Uterus (tissue), 4 donors: Measurements from ENCODE around the gene FAM161A. TPM values are rescaled to one million over a fixed set of nuclear protein-coding genes. Genes with fewer than 3 reads are reported as not detected.
"Not testable (repeated sequence)": the region's sequence is repeated elsewhere in the genome, so short reads cannot be mapped to it uniquely, and the experiment has no call there.

Source experiments
- DNase-seq, 2 donors: peaks; one replicate each; pipeline ENCODE4 v3.0.0-alpha.2; 2019 to 2020
- H3K27ac ChIP-seq, 2 donors: fragments of 200-600 bp; sonication (generic); 1 replicate in 1 of 2; 2 replicates in 1 of 2; pipeline ENCODE4 v1.5.1; 2016 to 2018
- H3K27me3 ChIP-seq, 2 donors: fragments of 200-600 bp; sonication (generic); one replicate each; pipeline ENCODE4 v1.5.1; 2018 to 2019; ENCODE audit warnings: control low read depth in 1 of 2
- H3K36me3 ChIP-seq, 2 donors: fragments of 200-600 bp; sonication (generic); one replicate each; pipeline ENCODE4 v1.5.1; 2019; ENCODE audit warnings: control low read depth in 1 of 2
- H3K4me1 ChIP-seq, 2 donors: fragments of 200-600 bp; sonication (generic); one replicate each; pipeline ENCODE4 v1.5.1; 2018 to 2019; ENCODE audit warnings: control low read depth in 1 of 2
- H3K4me3 ChIP-seq, 2 donors: fragments of 200-600 bp; sonication (generic); 1 replicate in 1 of 2; 2 replicates in 1 of 2; pipeline ENCODE4 v1.5.1; 2018 to 2019; ENCODE audit warnings: mild to moderate bottlenecking in 1 of 2
- H3K9me3 ChIP-seq, 2 donors: fragments of 200-600 bp; sonication (generic); one replicate each; pipeline ENCODE4 v1.5.1; 2019; ENCODE audit warnings: control low read depth in 1 of 2
- POLR2A ChIP-seq, 2 donors: fragments of 450-650 bp; IDR thresholded peaks; one replicate each; pipeline ENCODE4 v1.6.1; 2016; ENCODE audit warnings: antibody characterized with exemption in 2 of 2, mild to moderate bottlenecking in 1 of 2, moderate library complexity in 1 of 2
- intact Hi-C: fragments of 100-400 bp; cut with DNase I; formaldehyde crosslinking; loops from one replicate; pipeline ENCODE4 v1.15.1; 2023; ENCODE audit warnings: low total_unique reads
- total RNA-seq, 4 donors: library from RNA; depleted of rRNA in 3 of 4; stranded (reverse); fragments of >200 nt in 3 of 4; gene quantifications; one replicate each; pipeline versions ENCODE4 v1.1.0 to v1.2.4, GENCODE V29; 2014 to 2023
- TF ChIP-seq, protein P1 (sequence below), 4 experiments: fragments of 200-600 bp in 2 of 4; fragments of 450-650 bp in 2 of 4; sonication (generic) in 2 of 4; IDR thresholded peaks; one replicate each; pipeline ENCODE4 v1.5.1; 2016 to 2019; ENCODE audit warnings: antibody characterized with exemption in 4 of 4, mild to moderate bottlenecking in 2 of 4, moderate library complexity in 1 of 4
- donor health status: DM: yes; HTN: yes; CAD: no.

The FAM161A gene
- total RNA-seq, 4 donors from 2014 or later, result 0.88 to 69.7 (median 12.5) TPM

DNA sequence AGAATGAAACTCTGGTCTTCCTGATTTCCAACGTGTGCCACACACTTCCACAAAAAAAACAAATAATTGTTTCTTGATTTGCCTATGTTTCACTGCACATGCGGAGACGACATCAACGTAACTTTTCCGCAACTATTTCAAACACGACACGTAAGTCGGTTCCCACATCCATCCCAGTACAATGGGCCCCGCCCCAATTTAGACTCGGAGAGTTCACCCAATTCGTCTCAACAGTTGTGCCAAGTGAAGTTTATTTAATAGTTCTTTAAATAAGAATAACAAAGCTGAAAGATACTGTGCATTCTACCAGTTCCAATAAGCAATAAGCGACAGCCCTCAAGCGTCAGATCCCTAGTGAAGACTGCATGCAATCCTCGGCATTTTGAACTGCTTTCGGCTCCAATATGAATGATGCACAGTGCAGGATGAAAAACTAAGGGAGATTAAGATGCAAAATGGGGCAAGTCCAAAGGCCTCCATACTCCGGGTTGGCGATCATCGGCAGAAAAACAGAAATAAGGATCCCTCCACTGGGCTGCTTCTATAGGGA lies 33.9 kb upstream of the FAM161A start:
- TF ChIP-seq, protein P1, sequence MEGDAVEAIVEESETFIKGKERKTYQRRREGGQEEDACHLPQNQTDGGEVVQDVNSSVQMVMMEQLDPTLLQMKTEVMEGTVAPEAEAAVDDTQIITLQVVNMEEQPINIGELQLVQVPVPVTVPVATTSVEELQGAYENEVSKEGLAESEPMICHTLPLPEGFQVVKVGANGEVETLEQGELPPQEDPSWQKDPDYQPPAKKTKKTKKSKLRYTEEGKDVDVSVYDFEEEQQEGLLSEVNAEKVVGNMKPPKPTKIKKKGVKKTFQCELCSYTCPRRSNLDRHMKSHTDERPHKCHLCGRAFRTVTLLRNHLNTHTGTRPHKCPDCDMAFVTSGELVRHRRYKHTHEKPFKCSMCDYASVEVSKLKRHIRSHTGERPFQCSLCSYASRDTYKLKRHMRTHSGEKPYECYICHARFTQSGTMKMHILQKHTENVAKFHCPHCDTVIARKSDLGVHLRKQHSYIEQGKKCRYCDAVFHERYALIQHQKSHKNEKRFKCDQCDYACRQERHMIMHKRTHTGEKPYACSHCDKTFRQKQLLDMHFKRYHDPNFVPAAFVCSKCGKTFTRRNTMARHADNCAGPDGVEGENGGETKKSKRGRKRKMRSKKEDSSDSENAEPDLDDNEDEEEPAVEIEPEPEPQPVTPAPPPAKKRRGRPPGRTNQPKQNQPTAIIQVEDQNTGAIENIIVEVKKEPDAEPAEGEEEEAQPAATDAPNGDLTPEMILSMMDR (IDR thresholded peaks at IDR 0.05), result no peak
- no peak for TF ChIP-seq POLR2A (IDR thresholded peaks at IDR 0.05)
- Histone ChIP-seq H3K36me3 (no peaks in the 10 kb centered on the region), H3K4me3 (peak overlapping the region; percentile 60 to 72), H3K4me1 (no peaks in the 10 kb centered on the region), H3K27ac (peak overlapping the region; percentile 93 to 98), H3K9me3 (no peaks in the 10 kb centered on the region), H3K27me3 (no peaks in the 10 kb centered on the region)
- intact Hi-C loops, result no loop called here
- no peak for DNase-seq

DNA sequence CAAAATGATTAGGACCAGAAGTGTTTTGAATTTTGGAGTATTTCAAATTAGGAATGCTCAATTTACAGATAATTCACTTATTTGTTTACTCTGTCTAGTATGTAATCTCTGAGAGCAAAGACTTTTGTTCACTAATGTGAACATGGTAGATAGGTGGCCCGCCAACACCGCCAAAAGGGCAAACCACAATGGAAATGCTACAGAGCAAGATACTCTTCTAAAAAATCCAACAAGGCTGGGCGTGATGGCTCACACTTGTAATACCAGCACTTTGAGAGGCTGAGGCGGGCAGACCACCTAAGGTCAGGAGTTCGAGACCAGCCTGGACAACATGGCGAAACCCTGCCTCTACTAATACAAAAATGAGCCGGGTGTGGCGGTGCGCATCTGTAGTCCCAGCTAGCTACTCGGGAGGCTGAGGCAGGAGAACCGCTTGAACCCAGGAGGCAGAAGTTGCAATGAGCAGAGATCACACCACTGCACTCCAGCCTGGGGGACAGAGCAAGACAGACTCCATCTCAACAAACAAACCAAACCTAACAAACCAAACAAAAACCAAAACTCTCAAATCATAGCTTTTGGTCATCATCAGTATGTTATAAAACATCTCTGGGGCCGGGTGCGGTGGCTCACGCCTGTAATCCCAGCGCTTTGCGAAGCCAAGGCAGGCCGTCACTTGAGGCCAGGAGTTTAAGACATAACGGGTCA lies 32.2 kb upstream of the FAM161A start:
- DNase-seq, result no peak
- Histone ChIP-seq H3K4me1 (no peaks in the 10 kb centered on the region), H3K36me3 (no peaks in the 10 kb centered on the region), H3K27ac (no peak overlapping the region), H3K9me3 (no peaks in the 10 kb centered on the region), H3K4me3 (no peak overlapping the region), H3K27me3 (no peaks in the 10 kb centered on the region)
- intact Hi-C loops, result no loop called here
- TF ChIP-seq POLR2A (IDR thresholded peaks at IDR 0.05), result no peak
- TF ChIP-seq, protein P1 (IDR thresholded peaks at IDR 0.05), result no peak

DNA sequence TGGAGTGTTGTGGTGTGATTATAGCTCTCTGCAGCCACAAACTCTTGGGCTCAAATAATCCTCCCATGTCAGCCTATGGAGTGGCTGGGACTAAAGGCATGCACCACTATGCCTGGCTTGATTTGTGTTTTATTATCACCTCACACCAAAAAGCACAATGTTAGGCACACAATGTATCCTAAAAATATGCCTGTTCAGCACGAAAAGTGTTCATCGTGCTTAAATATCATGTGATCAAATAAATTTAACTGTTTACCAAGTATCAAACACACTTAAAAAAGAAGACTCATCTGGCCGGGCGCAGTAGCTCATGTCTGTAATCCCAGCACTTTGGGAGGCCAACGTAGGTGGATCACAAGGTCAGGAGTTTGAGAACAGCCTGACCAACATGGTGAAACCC lies 29.0 kb upstream of the FAM161A start:
- Histone ChIP-seq H3K27me3 (no peaks in the 10 kb centered on the region), H3K27ac (no peak overlapping the region), H3K4me3 (no peak overlapping the region), H3K4me1 (no peaks in the 10 kb centered on the region), H3K9me3 (no peaks in the 10 kb centered on the region), H3K36me3 (no peaks in the 10 kb centered on the region)
- TF ChIP-seq POLR2A (IDR thresholded peaks at IDR 0.05), result no peak
- TF ChIP-seq, protein P1 (IDR thresholded peaks at IDR 0.05), result no peak
- no peak for DNase-seq
- intact Hi-C loops, result no loop called here

DNA sequence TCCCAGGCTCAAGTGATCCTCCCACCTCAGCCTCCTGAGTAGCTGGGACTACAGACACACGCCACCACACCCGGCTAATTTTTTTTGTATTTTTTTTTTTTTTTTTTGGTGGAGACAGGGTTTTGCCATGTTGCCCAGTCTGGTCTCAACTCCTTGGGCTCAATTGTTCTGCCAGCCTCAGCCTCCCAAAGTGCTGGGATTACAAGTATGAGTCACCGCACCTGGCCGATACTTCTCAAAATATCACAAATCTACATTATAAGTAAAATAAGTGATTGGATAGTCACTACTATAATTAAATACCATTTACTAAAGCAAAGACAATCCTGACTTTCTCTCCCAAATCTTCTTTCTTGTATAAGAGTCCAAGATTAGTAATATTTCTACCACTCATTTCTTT lies 25.5 kb upstream of the FAM161A start:
- H3K27me3 ChIP-seq, result not testable (repeated sequence)

DNA sequence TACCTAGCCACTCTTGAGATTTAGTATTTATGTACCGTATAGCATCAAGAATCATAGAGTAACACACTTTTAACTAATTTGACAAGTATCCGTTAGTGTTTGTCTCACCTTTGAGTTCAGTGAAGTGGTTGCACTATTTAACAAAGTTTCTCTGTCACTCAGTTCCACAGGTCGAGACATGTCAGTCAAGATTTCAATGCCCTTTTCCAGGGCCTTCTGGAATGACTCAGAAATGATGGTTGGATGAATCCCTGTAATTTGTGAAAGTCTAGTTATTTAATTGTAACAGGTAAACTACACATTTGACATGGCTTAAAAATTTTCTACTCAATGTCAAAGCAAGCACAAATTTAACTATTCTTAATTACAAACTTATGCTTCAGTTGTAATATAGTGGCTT lies 24.9 kb upstream of the FAM161A start:
- no peaks in the 10 kb centered on the region for H3K36me3 ChIP-seq
- no peak for TF ChIP-seq POLR2A (IDR thresholded peaks at IDR 0.05)
- TF ChIP-seq, protein P1 (IDR thresholded peaks at IDR 0.05), result no peak
- intact Hi-C loops, result no loop called here

More for the DNA sequence above, 25.5 kb upstream of the FAM161A start:
- H3K9me3 ChIP-seq, H3K36me3 ChIP-seq, H3K4me1 ChIP-seq, intact Hi-C loops, H3K4me3 ChIP-seq, DNase-seq, H3K27ac ChIP-seq: not testable (repeated sequence)

More for the DNA sequence above, 24.9 kb upstream of the FAM161A start:
- H3K27me3 ChIP-seq, result no peaks in the 10 kb centered on the region
- H3K4me1 ChIP-seq, result no peaks in the 10 kb centered on the region
- H3K27ac ChIP-seq, result no peak overlapping the region
- H3K9me3 ChIP-seq, result no peaks in the 10 kb centered on the region
- DNase-seq, result no peak
- H3K4me3 ChIP-seq, result no peak overlapping the region
